IMR-90 (cell line): ENCODE data around the gene RYR3.

Source experiments
- CEBPB ChIP-seq: IDR thresholded peaks from 2 replicates; pipeline ENCODE4 v1.6.1; 2012; ENCODE audit warnings: low read depth, low read length, improper control_type of control experiment
- CTCF ChIP-seq: conservative IDR thresholded peaks from 2 replicates; pipeline ENCODE4 v1.5.1; 2012; ENCODE audit warnings: mild to moderate bottlenecking, low read depth, low read length, improper control_type of control experiment
- FOS ChIP-seq: fragments of 150-350 bp; IDR thresholded peaks from 2 replicates; pipeline ENCODE4 v1.6.1; 2016; ENCODE audit warnings: low read depth, low read length
- MXI1 ChIP-seq: IDR thresholded peaks from 2 replicates; pipeline ENCODE4 v1.6.1; 2012; ENCODE audit warnings: low read depth, mild to moderate bottlenecking, low read length, moderate library complexity, borderline replicate concordance
- POLR2A ChIP-seq: IDR thresholded peaks from 2 replicates; pipeline ENCODE4 v1.6.1; 2012; ENCODE audit warnings: mild to moderate bottlenecking, low read depth, low read length

DNA sequence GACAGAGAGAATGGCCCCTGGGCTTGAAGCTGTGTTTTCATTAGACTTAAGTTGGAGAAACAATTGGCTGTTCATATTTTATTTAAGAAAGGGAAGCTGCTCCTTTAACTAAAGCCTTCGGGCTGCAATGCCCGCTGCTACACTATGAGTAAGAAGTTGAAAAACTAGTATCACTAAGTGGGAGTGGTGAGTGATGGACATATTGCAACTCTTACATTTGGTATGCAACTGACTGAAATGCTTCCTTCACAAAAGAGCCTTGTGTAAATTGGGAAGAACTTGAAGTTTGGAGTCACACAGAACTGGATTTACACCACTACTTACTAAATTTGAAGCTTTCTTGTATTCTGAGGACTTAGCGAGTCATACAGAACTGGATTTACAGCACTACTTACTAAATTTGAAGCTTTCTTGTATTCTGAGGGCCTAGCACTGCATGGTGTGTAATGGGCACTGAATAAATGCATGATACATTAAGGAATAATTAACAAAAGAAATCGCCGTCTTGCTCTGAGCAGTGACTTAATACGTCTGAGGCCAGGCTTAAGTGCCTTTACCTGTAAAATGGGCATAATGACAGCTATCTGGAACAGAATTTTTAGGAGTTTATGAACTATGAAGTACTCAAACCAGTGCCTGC is 149.5 kb downstream of the RYR3 start:
- TF ChIP-seq CTCF (no peak), CEBPB (no peak), POLR2A (no peak), MXI1 (no peak), FOS (no peak)
